ENCODE data around the gene DNAJA4. TPM values are rescaled to one million over a fixed set of nuclear protein-coding genes. Genes with fewer than 3 reads are reported as not detected.

DNAJA4 gene
- total RNA-seq, 1 donor from 2014 or later: 70.8 TPM

DNA sequence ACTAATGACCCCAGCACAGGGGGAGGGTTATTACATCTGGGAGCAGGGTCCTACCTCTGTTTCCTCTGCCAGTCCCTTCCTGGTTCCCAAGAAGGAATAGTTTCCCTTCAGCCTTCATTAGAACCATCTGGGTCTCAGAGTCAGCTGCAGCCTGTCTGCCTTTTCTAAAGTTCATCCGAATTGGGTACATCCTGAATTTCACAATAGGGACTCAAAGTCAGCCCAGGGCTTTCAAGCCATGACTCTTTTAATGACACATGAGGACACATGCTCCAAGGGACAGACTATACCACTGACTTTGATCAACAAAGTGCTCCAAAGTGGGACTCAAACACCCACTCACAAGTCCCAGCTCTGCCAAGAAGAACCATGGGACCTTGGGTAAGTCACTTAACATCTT is 63.1 kb downstream of the DNAJA4 start:
- intact Hi-C loops (cut with micrococcal nuclease): no loop called here
- Mint-ChIP-seq H3K4me1 (ENCODE audit: low read depth) (no peaks in the 10 kb centered on the region), H3K36me3 (ENCODE audit: low read depth) (no peaks in the 10 kb centered on the region), H3K9me3 (no peaks in the 10 kb centered on the region), H3K27me3 (ENCODE audit: insufficient read depth) (peaks cover 3% of the 10 kb centered on the region), H3K4me3 (no peak overlapping the region), H3K27ac (no peak overlapping the region)
- DNase-seq (ENCODE audit: low spot score): no peak

DNA sequence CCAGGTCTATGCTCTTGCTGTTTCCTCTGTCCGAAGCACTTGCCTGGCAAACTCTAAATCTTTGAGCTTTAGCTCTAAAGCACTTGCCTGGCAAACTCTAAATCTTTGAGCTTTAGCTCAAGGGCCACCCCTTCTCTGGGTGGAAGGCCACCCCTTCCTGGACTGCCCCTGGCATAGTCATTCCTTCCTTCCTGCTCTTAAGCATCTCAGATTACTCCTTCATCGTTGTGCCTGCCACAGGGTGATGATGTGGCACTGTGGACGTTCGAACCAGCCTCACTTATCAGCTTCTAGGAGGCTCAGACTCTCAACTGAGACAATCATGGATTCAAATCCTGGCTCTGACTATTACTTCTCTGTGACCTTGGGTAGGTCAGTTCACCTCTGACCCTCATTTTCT is 65.3 kb downstream of the DNAJA4 start:
- Mint-ChIP-seq H3K27ac (no peak overlapping the region), H3K4me3 (no peak overlapping the region), H3K36me3 (ENCODE audit: low read depth) (no peaks in the 10 kb centered on the region), H3K27me3 (ENCODE audit: insufficient read depth) (peaks cover 9% of the 10 kb centered on the region), H3K4me1 (ENCODE audit: low read depth) (no peaks in the 10 kb centered on the region), H3K9me3 (no peaks in the 10 kb centered on the region)
- intact Hi-C loops (cut with micrococcal nuclease): no loop called here
- DNase-seq (ENCODE audit: low spot score): no peak

Other genes starting within 250 kb of the DNAJA4 start
- gene TBC1D2B, start 186.9 kb upstream of the DNAJA4 start, total RNA-seq: 60.8 and 64.7 TPM in 2 replicates
- not detected in 2 replicates for gene SH2D7, start 172.0 kb upstream of the DNAJA4 start, total RNA-seq
- gene CIB2, start 133.1 kb upstream of the DNAJA4 start, total RNA-seq: 1.2 and 1.9 TPM in 2 replicates
- 160 and 163 TPM in 2 replicates for gene IDH3A, start 115.2 kb upstream of the DNAJA4 start, total RNA-seq
- 0.15 and 0.52 TPM in 2 replicates for gene ACSBG1, start 30.0 kb upstream of the DNAJA4 start, total RNA-seq
- 54.3 and 57.3 TPM in 2 replicates for gene SKIC8, start 35.0 kb downstream of the DNAJA4 start, total RNA-seq
- gene CRABP1, start 75.8 kb downstream of the DNAJA4 start, total RNA-seq: not detected in 2 replicates
- gene IREB2, start 173.7 kb downstream of the DNAJA4 start, total RNA-seq: 98.0 and 103 TPM in 2 replicates
- 1.2 and 1.4 TPM in 2 replicates for gene HYKK, start 243.0 kb downstream of the DNAJA4 start, total RNA-seq